ENCODE measurements around the gene ERLEC1. TPM values are rescaled to one million over a fixed set of nuclear protein-coding genes. Genes with fewer than 3 reads are reported as not detected.

The ERLEC1 gene
- total RNA-seq: 59.7 TPM
- long read RNA-seq, transcript ERLEC1-201 (14 exons, 2,433 nt): major isoform, 111 of 195 reads
- long read RNA-seq, transcript ERLEC1-202 (13 exons, 2,271 nt): minor isoform, 30 of 195 reads
- long read RNA-seq, partial matches to known transcripts: 19 of 195 reads
- long read RNA-seq, other reads (novel, unspliced or antisense): 34 of 195 reads

DNA sequence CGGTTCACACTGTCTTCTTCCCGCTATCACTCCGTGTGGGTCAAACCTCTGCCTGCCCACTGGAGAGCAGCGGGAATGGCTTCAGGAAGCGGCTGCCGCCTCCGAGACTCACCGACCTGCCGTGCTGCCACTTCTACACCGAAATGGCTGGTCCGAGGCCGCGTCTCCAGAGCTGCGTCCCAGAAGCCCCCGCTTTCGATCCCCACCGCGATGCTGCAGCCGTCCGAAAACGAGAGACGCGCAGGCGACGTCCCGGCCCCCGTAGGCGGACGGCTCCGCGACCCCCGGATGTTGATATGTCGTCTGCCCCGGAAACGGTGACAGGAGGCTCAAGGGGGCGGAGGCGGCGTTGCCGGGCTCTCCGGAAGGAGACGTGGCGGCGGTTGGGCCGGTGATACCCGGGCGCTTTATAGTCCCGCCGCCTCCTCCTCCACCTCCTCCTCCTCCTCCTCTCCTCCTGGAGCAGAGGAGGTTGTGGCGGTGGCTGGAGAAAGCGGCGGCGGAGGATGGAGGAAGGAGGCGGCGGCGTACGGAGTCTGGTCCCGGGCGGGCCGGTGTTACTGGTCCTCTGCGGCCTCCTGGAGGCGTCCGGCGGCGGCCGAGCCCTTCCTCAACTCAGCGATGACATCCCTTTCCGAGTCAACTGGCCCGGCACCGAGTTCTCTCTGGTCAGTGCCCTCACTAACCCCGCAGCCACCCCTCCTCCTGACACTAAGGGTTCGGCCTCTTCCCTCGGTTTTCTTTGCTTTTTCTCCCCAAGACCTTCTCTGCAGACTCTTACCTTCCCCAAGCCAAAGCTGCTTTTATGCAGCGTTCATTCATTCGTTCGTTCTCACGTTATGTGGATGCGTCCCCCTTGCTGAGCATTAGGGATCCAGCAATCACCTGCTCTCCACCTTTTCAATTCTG, at the start of gene ERLEC1, which contains the start of gene ASB3:
TSS of gene ERLEC1 (plus strand) at position 340 of the 909 bp plus-strand sequence. CDS start at position 507, 167 bp downstream.
TSS of gene ASB3 (minus strand) at position 249 of the 909 bp plus-strand sequence. CDS start 21,381 bp downstream, outside the sequence.
- intact Hi-C loops (cut with DNase I): no loop called here
- Histone ChIP-seq H3K27ac (peak within 1 kb of the TSS; percentile 92), H3K36me3 (no peaks in the 10 kb centered on the region), H3K4me3 (peak within 1 kb of the TSS; percentile 94), H3K9me3 (no peaks in the 10 kb centered on the region), H3K27me3 (ENCODE audit: low read depth) (no peaks in the 10 kb centered on the region), H3K4me1 (peaks cover 74% of the 10 kb centered on the region)
- ATAC-seq (peak; percentile 96 to 98), DNase-seq (peak; percentile 94)
- no peak for TF ChIP-seq CTCF (IDR thresholded peaks at IDR 0.05)

GRCh38 chr2:53737091-53737490, 49.8 kb upstream of the ERLEC1 start:
- Histone ChIP-seq H3K4me3 (no peak overlapping the region), H3K27me3 (ENCODE audit: low read depth) (no peaks in the 10 kb centered on the region), H3K36me3 (no peaks in the 10 kb centered on the region), H3K4me1 (peaks cover 4% of the 10 kb centered on the region), H3K27ac (no peak overlapping the region), H3K9me3 (no peaks in the 10 kb centered on the region)
- TF ChIP-seq CTCF (IDR thresholded peaks at IDR 0.05): no peak
- DNase-seq (no peak), ATAC-seq (peak in 1 of 2 donors; percentile 54)
- intact Hi-C loops (cut with DNase I): no loop called here

- no peaks in the 10 kb centered on the region for H3K9me3 ChIP-seq
- ATAC-seq (no peak), DNase-seq (no peak)
- H3K4me3 ChIP-seq: no peak overlapping the region
- TF ChIP-seq CTCF (IDR thresholded peaks at IDR 0.05): no peak
- H3K27me3 ChIP-seq (ENCODE audit: low read depth): no peaks in the 10 kb centered on the region
- peaks cover 4% of the 10 kb centered on the region for H3K4me1 ChIP-seq
- no peak overlapping the region for H3K27ac ChIP-seq
- intact Hi-C loops (cut with DNase I): no loop called here
- no peaks in the 10 kb centered on the region for H3K36me3 ChIP-seq
These were observed 47.8 kb upstream of the ERLEC1 start for GRCh38 chr2:53739032-53739431.

GRCh38 chr2:53740170-53740569, 46.7 kb upstream of the ERLEC1 start:
- Histone ChIP-seq H3K27ac (no peak overlapping the region), H3K4me1 (peaks cover 4% of the 10 kb centered on the region), H3K9me3 (no peaks in the 10 kb centered on the region), H3K27me3 (ENCODE audit: low read depth) (no peaks in the 10 kb centered on the region), H3K36me3 (no peaks in the 10 kb centered on the region), H3K4me3 (no peak overlapping the region)
- intact Hi-C loops (cut with DNase I): no loop called here
- no peak for DNase-seq
- ATAC-seq: no peak
- TF ChIP-seq CTCF (IDR thresholded peaks at IDR 0.05): no peak

- DNase-seq: no peak
- Histone ChIP-seq H3K36me3 (peaks cover 28% of the 10 kb centered on the region), H3K27ac (no peak overlapping the region), H3K4me3 (no peak overlapping the region), H3K9me3 (no peaks in the 10 kb centered on the region), H3K27me3 (ENCODE audit: low read depth) (no peaks in the 10 kb centered on the region), H3K4me1 (no peaks in the 10 kb centered on the region)
- intact Hi-C loops (cut with DNase I): no loop called here
- ATAC-seq: no peak
- no peak for TF ChIP-seq CTCF (IDR thresholded peaks at IDR 0.05)
These were observed 42.3 kb upstream of the ERLEC1 start for GRCh38 chr2:53744395-53745065.

Data from lower lobe of right lung (tissue), 2 donors.